CD14-positive monocyte (primary cell): ENCODE measurements around the gene TEX44. TPM values are rescaled to one million over a fixed set of nuclear protein-coding genes. Genes with fewer than 3 reads are reported as not detected.

Experiments
- DNase-seq, 3 donors: peaks; one replicate each; pipeline ENCODE4 v3.0.0-alpha.2; 2011 to 2022
- H2AFZ ChIP-seq: 2 replicates; pipeline ENCODE4 v1.6.0; 2012; ENCODE audit warnings: mild to moderate bottlenecking, low read depth, low read length, inconsistent platforms; ENCODE audit not compliant: insufficient read depth, poor library complexity, severe bottlenecking
- H3K27ac ChIP-seq, 2 donors: 1 replicate in 1 of 2; 2 replicates in 1 of 2; pipeline ENCODE4 v1.5.1; 2012 to 2013; ENCODE audit warnings: low read length in 2 of 2, control low read depth in 1 of 2, inconsistent platforms in 1 of 2, low read depth in 1 of 2, mild to moderate bottlenecking in 1 of 2
- H3K27me3 ChIP-seq, 2 donors: one replicate each; pipeline versions ENCODE4 v1.6.0 to v1.6.1; 2011 to 2013; ENCODE audit warnings: low read length in 2 of 2; ENCODE audit not compliant: control insufficient read depth in 2 of 2, insufficient read depth in 2 of 2
- H3K36me3 ChIP-seq, 2 donors: replicated peaks in 1 of 2; 1 replicate in 1 of 2; 2 replicates in 1 of 2; pipeline versions ENCODE4 v1.5.1 to v1.6.1; 2012 to 2013; ENCODE audit warnings: low read length in 2 of 2, control low read depth in 1 of 2, inconsistent platforms in 1 of 2, mild to moderate bottlenecking in 1 of 2; ENCODE audit not compliant: insufficient read depth in 2 of 2, control insufficient read depth in 1 of 2
- H3K4me1 ChIP-seq, 2 donors: 1 replicate in 1 of 2; 2 replicates in 1 of 2; pipeline versions ENCODE4 v1.5.1 to v1.6.1; 2012 to 2013; ENCODE audit warnings: low read length in 2 of 2, control low read depth in 1 of 2, inconsistent platforms in 1 of 2, mild to moderate bottlenecking in 1 of 2, moderate library complexity in 1 of 2; ENCODE audit not compliant: insufficient read depth in 2 of 2, control insufficient read depth in 1 of 2
- H3K4me2 ChIP-seq: replicated peaks from 2 replicates; pipeline ENCODE3; 2012; ENCODE audit warnings: low read length, moderate library complexity, mild to moderate bottlenecking; ENCODE audit not compliant: poor library complexity, severe bottlenecking; ENCODE audit errors: extremely low read depth
- H3K4me3 ChIP-seq, 3 experiments: fragments of 200-600 bp in 1 of 3; sonication (generic) in 1 of 3; replicated peaks in 1 of 3; 1 replicate in 2 of 3; 2 replicates in 1 of 3; pipeline ENCODE4 v1.5.1; 2011 to 2013; ENCODE audit warnings: low read length in 3 of 3, mild to moderate bottlenecking in 3 of 3, control low read depth in 2 of 3, low read depth in 2 of 3, inconsistent platforms in 1 of 3, moderate library complexity in 1 of 3
- H3K79me2 ChIP-seq: 2 replicates; pipeline ENCODE4 v1.6.0; 2012; ENCODE audit warnings: mild to moderate bottlenecking, control low read depth, inconsistent platforms, low read length, moderate library complexity; ENCODE audit not compliant: insufficient read depth
- H3K9ac ChIP-seq: 2 replicates; pipeline ENCODE4 v1.6.0; 2017; ENCODE audit warnings: low read length, mild to moderate bottlenecking; ENCODE audit not compliant: insufficient read depth, poor library complexity, severe bottlenecking
- H3K9me3 ChIP-seq, 2 donors: replicated peaks in 1 of 2; 1 replicate in 1 of 2; 2 replicates in 1 of 2; pipeline versions ENCODE4 v1.5.1 to v1.6.1; 2012 to 2013; ENCODE audit warnings: low read length in 2 of 2, control low read depth in 1 of 2; ENCODE audit not compliant: control insufficient read depth in 1 of 2, insufficient read depth in 1 of 2
- H4K20me1 ChIP-seq: 2 replicates; pipeline ENCODE4 v1.6.0; 2012; ENCODE audit warnings: mild to moderate bottlenecking, low read length, control low read depth, moderate library complexity; ENCODE audit not compliant: insufficient read depth
- H3K27ac Mint-ChIP-seq, 7 donors: one replicate each; pipeline ENCODE4 v1.8.0; 2020; ENCODE audit warnings: mild to moderate bottlenecking in 7 of 7, mixed read lengths in 7 of 7, moderate library complexity in 6 of 7, inconsistent platforms in 2 of 7
- H3K27me3 Mint-ChIP-seq, 3 donors: one replicate each; pipeline ENCODE4 v1.8.0; 2021 to 2022; ENCODE audit warnings: low read depth in 3 of 3, mild to moderate bottlenecking in 3 of 3, mixed read lengths in 3 of 3, moderate library complexity in 3 of 3, inconsistent platforms in 1 of 3
- H3K36me3 Mint-ChIP-seq, 2 donors: one replicate each; pipeline ENCODE4 v1.8.0; 2020; ENCODE audit warnings: mixed read lengths in 2 of 2, inconsistent platforms in 1 of 2, mild to moderate bottlenecking in 1 of 2
- H3K4me1 Mint-ChIP-seq: one replicate; pipeline ENCODE4 v1.8.0; 2020; ENCODE audit warnings: mild to moderate bottlenecking, mixed read lengths
- H3K4me3 Mint-ChIP-seq, 2 donors: one replicate each; pipeline ENCODE4 v1.8.0; 2020; ENCODE audit warnings: mild to moderate bottlenecking in 2 of 2, mixed read lengths in 2 of 2, moderate library complexity in 1 of 2
- H3K9me3 Mint-ChIP-seq, 7 donors: one replicate each; pipeline ENCODE4 v1.8.0; 2020 to 2022; ENCODE audit warnings: mixed read lengths in 7 of 7, mild to moderate bottlenecking in 6 of 7, moderate library complexity in 6 of 7, inconsistent platforms in 2 of 7
- CTCF ChIP-seq: fragments of 200-600 bp; IDR thresholded peaks from one replicate; pipeline ENCODE4 v1.8.0; 2022; ENCODE audit warnings: antibody characterized with exemption, mild to moderate bottlenecking
- WGBS: methylation state at CpG from one replicate; pipeline ENCODE4 v1.1.5; 2013; ENCODE audit warnings: missing lambda C conversion rate; ENCODE audit not compliant: insufficient coverage; 5-methylcytosine and 5-hydroxymethylcytosine counted together
- intact Hi-C, 2 donors: fragments of 100-400 bp; cut with micrococcal nuclease; formaldehyde crosslinking; loops; one replicate each; pipeline versions ENCODE4 v1.15.0 to v1.15.1; 2023
- polyA plus RNA-seq, 3 donors: library from polyadenylated mRNA; depleted of rRNA in 1 of 3; unstranded in 2 of 3; stranded (reverse) in 1 of 3; fragments of 300-500 nt in 2 of 3; fragments of >200 nt in 1 of 3; fragmentation: Illumina TruSeq in 2 of 3; gene quantifications; 1 replicate in 2 of 3; 2 replicates in 1 of 3; pipeline ENCODE4 v1.2.3, GENCODE V29; 2012 to 2021

The TEX44 gene
- polyA plus RNA-seq, 3 donors: not detected

- peaks cover 0 to 3% (median under 1%) of the 10 kb centered on the region in 3 donors for H3K27me3 Mint-ChIP-seq
- H2AFZ ChIP-seq: no peak overlapping the region
- H3K4me1 Mint-ChIP-seq: no peaks in the 10 kb centered on the region
- H3K4me3 ChIP-seq: no peak overlapping the region
- H3K27me3 ChIP-seq: no peaks in the 10 kb centered on the region
- no peak overlapping the region for H3K4me2 ChIP-seq
- H3K4me3 Mint-ChIP-seq: no peak overlapping the region
- intact Hi-C loops: loop anchor here (5.0 kb wide), 2 partner anchors 39 to 154 kb away; no protein-coding TSS in a partner anchor
- peak; percentile 78 for TF ChIP-seq CTCF
- H3K36me3 ChIP-seq: no peaks in the 10 kb centered on the region
- no peak overlapping the region for H3K9ac ChIP-seq
- H3K9me3 Mint-ChIP-seq: peaks cover 0 to 3% (median 0%) of the 10 kb centered on the region in 7 donors
- WGBS: no CpG with 5 or more reads among the region's 3 CpGs
- no peak overlapping the region for H3K27ac Mint-ChIP-seq
- no peaks in the 10 kb centered on the region for H3K36me3 Mint-ChIP-seq
- H3K79me2 ChIP-seq: no peaks in the 10 kb centered on the region
- no peaks in the 10 kb centered on the region for H3K9me3 ChIP-seq
- no peaks in the 10 kb centered on the region for H4K20me1 ChIP-seq
- no peaks in the 10 kb centered on the region for H3K4me1 ChIP-seq
- DNase-seq: peak; percentile 34 to 57 (median 43)
- no peak overlapping the region for H3K27ac ChIP-seq
Measured at GRCh38 chr2:231563378-231563961, 29.2 kb upstream of the TEX44 start.

- no peak overlapping the region for H2AFZ ChIP-seq
- Mint-ChIP-seq H3K4me3 (no peak overlapping the region), H3K4me1 (no peaks in the 10 kb centered on the region), H3K27me3 (peaks cover 0 to 5% (median 2%) of the 10 kb centered on the region in 3 donors), H3K27ac (peak overlapping the region in 1 of 7 donors; percentile 5), H3K36me3 (no peaks in the 10 kb centered on the region), H3K9me3 (peaks cover 0 to 3% (median 0%) of the 10 kb centered on the region in 7 donors)
- H3K27ac ChIP-seq: no peak overlapping the region
- H3K27me3 ChIP-seq: no peaks in the 10 kb centered on the region
- no peak overlapping the region for H3K4me2 ChIP-seq
- H3K4me3 ChIP-seq: no peak overlapping the region
- H4K20me1 ChIP-seq: no peaks in the 10 kb centered on the region
- no peak overlapping the region for H3K9ac ChIP-seq
- WGBS: no CpG with 5 or more reads among the region's 4 CpGs
- no peaks in the 10 kb centered on the region for H3K36me3 ChIP-seq
- no peak for TF ChIP-seq CTCF
- intact Hi-C loops: no loop called here
- no peak for DNase-seq
- H3K9me3 ChIP-seq: no peaks in the 10 kb centered on the region
- H3K79me2 ChIP-seq: no peaks in the 10 kb centered on the region
- H3K4me1 ChIP-seq: no peaks in the 10 kb centered on the region
Measured at GRCh38 chr2:231565887-231566594, 26.6 kb upstream of the TEX44 start.
